Muscle layer of colon (tissue), 2 donors: ENCODE data around the gene ACVR2A.

Experiments used
- H3K27ac ChIP-seq: one replicate; pipeline ENCODE4 v1.7.0; 2013; ENCODE audit warnings: low read depth, mild to moderate bottlenecking, low read length, moderate library complexity
- H3K27me3 ChIP-seq, 2 donors: one replicate each; pipeline ENCODE4 v1.7.0; 2013; ENCODE audit warnings: low read length in 2 of 2, mild to moderate bottlenecking in 2 of 2; ENCODE audit not compliant: insufficient read depth in 2 of 2, control insufficient read depth in 1 of 2
- H3K36me3 ChIP-seq: one replicate; pipeline ENCODE4 v1.7.0; 2013; ENCODE audit warnings: mild to moderate bottlenecking, low read length; ENCODE audit not compliant: insufficient read depth
- H3K4me1 ChIP-seq: one replicate; pipeline ENCODE4 v1.7.0; 2013; ENCODE audit warnings: mild to moderate bottlenecking, low read length; ENCODE audit not compliant: insufficient read depth
- H3K4me3 ChIP-seq, 2 donors: one replicate each; pipeline ENCODE4 v1.7.0; 2013; ENCODE audit warnings: low read length in 2 of 2, low read depth in 1 of 2, mild to moderate bottlenecking in 1 of 2, moderate library complexity in 1 of 2
- H3K9ac ChIP-seq: one replicate; pipeline ENCODE4 v1.7.0; 2013; ENCODE audit warnings: low read length
- H3K9me3 ChIP-seq: one replicate; pipeline ENCODE4 v1.7.0; 2013; ENCODE audit warnings: mild to moderate bottlenecking, low read length
- donor health status: abdominal sarcoma.
- donor health status: Adenocarcinoma of cecum.

The ACVR2A gene

GRCh38 chr2:147860009-147860408 lies 15.2 kb downstream of the ACVR2A start:
- Histone ChIP-seq H3K27me3 (no peaks in the 10 kb centered on the region), H3K9me3 (no peaks in the 10 kb centered on the region), H3K36me3 (no peaks in the 10 kb centered on the region), H3K27ac (no peak overlapping the region), H3K9ac (no peak overlapping the region), H3K4me1 (peaks cover 27% of the 10 kb centered on the region), H3K4me3 (no peak overlapping the region)

DNA sequence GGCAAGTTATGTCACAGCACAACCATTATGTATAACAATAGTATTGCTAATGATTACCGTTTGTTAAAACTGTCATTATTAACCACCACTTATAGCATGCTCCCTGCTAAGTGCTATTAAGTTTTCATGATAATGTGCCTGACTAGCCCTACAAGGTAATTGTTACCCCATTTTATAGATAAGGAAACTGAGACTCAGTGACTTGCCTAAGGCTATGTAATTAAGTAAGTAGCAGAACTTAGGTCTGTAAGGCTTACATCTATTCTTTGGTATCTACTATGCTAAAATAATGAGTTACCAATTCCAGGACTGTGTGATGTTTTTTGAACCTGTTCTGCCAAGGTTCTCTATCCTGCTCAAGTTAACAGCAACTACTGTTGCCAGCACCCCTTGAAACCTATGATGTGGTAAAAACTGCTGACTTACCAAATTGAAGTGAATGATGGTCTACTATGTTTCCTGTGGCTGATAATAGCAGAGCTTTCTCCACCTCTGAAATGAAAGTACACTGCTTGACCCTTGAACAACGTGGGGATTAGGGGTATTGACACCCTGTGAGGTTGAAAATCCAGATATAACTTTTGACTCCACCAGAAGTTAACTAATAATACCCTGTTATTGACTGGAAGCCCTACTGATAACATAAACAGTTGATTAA lies 18.2 kb downstream of the ACVR2A start:
- no peak overlapping the region for H3K4me3 ChIP-seq
- no peak overlapping the region for H3K27ac ChIP-seq
- H3K9me3 ChIP-seq = no peaks in the 10 kb centered on the region
- no peak overlapping the region for H3K9ac ChIP-seq
- H3K4me1 ChIP-seq = peaks cover 19% of the 10 kb centered on the region
- H3K36me3 ChIP-seq = no peaks in the 10 kb centered on the region
- H3K27me3 ChIP-seq = no peaks in the 10 kb centered on the region

DNA sequence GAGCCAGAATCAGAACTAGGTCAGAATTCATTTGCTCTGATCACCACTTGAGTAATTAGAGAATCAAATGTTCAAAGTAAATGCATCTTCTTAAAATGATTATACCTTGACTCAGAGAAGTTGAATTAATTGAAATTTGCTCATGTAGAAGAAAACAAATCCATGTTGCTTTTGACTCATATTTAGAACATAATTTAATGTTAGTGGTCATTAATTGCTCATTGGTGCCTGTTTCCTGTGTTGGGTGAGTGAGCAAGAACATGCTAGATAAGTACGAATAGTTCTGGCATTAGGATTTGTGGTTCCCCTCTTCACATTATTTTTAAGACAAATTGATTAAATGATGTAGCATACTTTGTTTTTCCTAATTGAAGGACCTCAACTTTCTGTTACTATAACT lies 19.0 kb downstream of the ACVR2A start:
- no peak overlapping the region for H3K4me3 ChIP-seq
- H3K4me1 ChIP-seq = peaks cover 19% of the 10 kb centered on the region
- no peak overlapping the region for H3K27ac ChIP-seq
- H3K27me3 ChIP-seq = no peaks in the 10 kb centered on the region
- no peaks in the 10 kb centered on the region for H3K9me3 ChIP-seq
- H3K9ac ChIP-seq = no peak overlapping the region
- H3K36me3 ChIP-seq = no peaks in the 10 kb centered on the region

- no peak overlapping the region for H3K27ac ChIP-seq
- no peak overlapping the region for H3K9ac ChIP-seq
- no peaks in the 10 kb centered on the region for H3K9me3 ChIP-seq
- H3K36me3 ChIP-seq = no peaks in the 10 kb centered on the region
- peaks cover 7% of the 10 kb centered on the region for H3K4me1 ChIP-seq
- H3K27me3 ChIP-seq = no peaks in the 10 kb centered on the region
- no peak overlapping the region for H3K4me3 ChIP-seq
These were observed 20.7 kb downstream of the ACVR2A start for GRCh38 chr2:147865560-147865959.

GRCh38 chr2:147867050-147867449 lies 22.2 kb downstream of the ACVR2A start:
- Histone ChIP-seq H3K27ac (no peak overlapping the region), H3K36me3 (no peaks in the 10 kb centered on the region), H3K4me1 (peaks cover 6% of the 10 kb centered on the region)

DNA sequence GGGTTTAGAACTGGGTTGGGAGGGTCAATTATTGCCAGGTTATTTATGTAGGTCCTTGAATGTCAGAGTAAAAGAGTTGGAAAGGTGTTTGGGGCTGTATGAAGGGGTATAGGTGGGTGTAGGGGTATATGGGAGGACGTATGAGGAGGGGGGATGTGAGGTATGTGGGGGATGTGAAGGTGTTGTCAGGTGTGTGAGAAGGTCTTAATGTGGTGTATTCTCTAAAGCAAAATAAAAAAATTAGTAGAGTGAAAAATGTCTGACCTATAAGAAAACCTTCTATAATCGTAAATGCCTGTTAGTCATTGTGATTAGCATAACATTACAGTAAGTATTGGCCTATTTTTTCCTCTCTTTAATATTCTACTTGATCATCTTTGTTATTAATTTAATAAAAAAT lies 25.1 kb downstream of the ACVR2A start:
- H3K9ac ChIP-seq = no peak overlapping the region
- no peaks in the 10 kb centered on the region for H3K27me3 ChIP-seq
- H3K36me3 ChIP-seq = no peaks in the 10 kb centered on the region
- H3K27ac ChIP-seq = no peak overlapping the region
- peaks cover 5% of the 10 kb centered on the region for H3K4me1 ChIP-seq
- H3K4me3 ChIP-seq = no peak overlapping the region
- no peaks in the 10 kb centered on the region for H3K9me3 ChIP-seq

More at GRCh38 chr2:147867050-147867449, 22.2 kb downstream of the ACVR2A start:
- H3K9ac ChIP-seq = no peak overlapping the region
- no peak overlapping the region for H3K4me3 ChIP-seq
- H3K27me3 ChIP-seq = no peaks in the 10 kb centered on the region
- H3K9me3 ChIP-seq = no peaks in the 10 kb centered on the region

- Histone ChIP-seq H3K36me3 (no peaks in the 10 kb centered on the region), H3K27ac (no peak overlapping the region)
These were observed 28.1 kb downstream of the ACVR2A start for GRCh38 chr2:147872967-147873366.

GRCh38 chr2:147873859-147874483 lies 29.1 kb downstream of the ACVR2A start:
- H3K9ac ChIP-seq = no peak overlapping the region
- H3K9me3 ChIP-seq = no peaks in the 10 kb centered on the region
- H3K36me3 ChIP-seq = no peaks in the 10 kb centered on the region
- no peak overlapping the region for H3K4me3 ChIP-seq
- H3K4me1 ChIP-seq = peaks cover 39% of the 10 kb centered on the region
- H3K27me3 ChIP-seq = no peaks in the 10 kb centered on the region
- H3K27ac ChIP-seq = no peak overlapping the region

More at GRCh38 chr2:147872967-147873366, 28.1 kb downstream of the ACVR2A start:
- Histone ChIP-seq H3K27me3 (no peaks in the 10 kb centered on the region), H3K4me3 (no peak overlapping the region), H3K9ac (no peak overlapping the region), H3K9me3 (no peaks in the 10 kb centered on the region), H3K4me1 (peaks cover 31% of the 10 kb centered on the region)

GRCh38 chr2:147879846-147880245 lies 35.0 kb downstream of the ACVR2A start:
- no peak overlapping the region for H3K4me3 ChIP-seq
- H3K9me3 ChIP-seq = no peaks in the 10 kb centered on the region
- no peaks in the 10 kb centered on the region for H3K27me3 ChIP-seq
- no peak overlapping the region for H3K9ac ChIP-seq
- no peaks in the 10 kb centered on the region for H3K36me3 ChIP-seq
- peaks cover 54% of the 10 kb centered on the region for H3K4me1 ChIP-seq
- H3K27ac ChIP-seq = no peak overlapping the region

- Histone ChIP-seq H3K36me3 (no peaks in the 10 kb centered on the region), H3K27ac (no peak overlapping the region), H3K4me3 (no peak overlapping the region), H3K4me1 (peaks cover 44% of the 10 kb centered on the region), H3K27me3 (no peaks in the 10 kb centered on the region), H3K9me3 (no peaks in the 10 kb centered on the region), H3K9ac (no peak overlapping the region)
These were observed 37.8 kb downstream of the ACVR2A start for GRCh38 chr2:147882631-147883030.

- Histone ChIP-seq H3K27me3 (no peaks in the 10 kb centered on the region), H3K36me3 (no peaks in the 10 kb centered on the region), H3K9ac (no peak overlapping the region), H3K4me3 (no peak overlapping the region), H3K4me1 (peaks cover 38% of the 10 kb centered on the region), H3K27ac (no peak overlapping the region), H3K9me3 (no peaks in the 10 kb centered on the region)
These were observed 40.0 kb downstream of the ACVR2A start for GRCh38 chr2:147884830-147885229.

DNA sequence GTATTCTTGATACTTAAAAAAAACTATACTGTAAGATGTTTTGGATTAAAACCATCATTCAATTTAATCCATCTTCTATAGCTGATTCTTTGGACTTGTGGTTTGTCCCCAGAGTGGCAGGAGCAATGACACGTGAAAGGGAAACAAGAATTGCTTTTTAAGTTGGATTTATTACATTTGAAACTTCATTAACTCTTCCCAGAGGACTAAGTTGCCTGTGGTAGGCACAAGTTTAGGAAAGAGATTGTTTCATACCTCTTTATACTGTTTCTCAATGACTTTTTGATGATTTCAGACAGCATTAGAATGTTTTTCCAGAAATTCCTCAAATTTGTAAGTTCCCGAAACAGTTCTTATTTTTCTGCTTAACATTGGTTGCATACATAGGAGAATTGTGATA lies 41.3 kb downstream of the ACVR2A start:
- no peaks in the 10 kb centered on the region for H3K27me3 ChIP-seq
- no peaks in the 10 kb centered on the region for H3K36me3 ChIP-seq
- H3K4me1 ChIP-seq = peaks cover 31% of the 10 kb centered on the region
- no peak overlapping the region for H3K4me3 ChIP-seq
- no peak overlapping the region for H3K9ac ChIP-seq
- no peaks in the 10 kb centered on the region for H3K9me3 ChIP-seq
- no peak overlapping the region for H3K27ac ChIP-seq
